DOHH2 (cell line): Measurements from ENCODE around the gene AKAP13.

Experiments used
- H3F3A ChIP-seq: fragments of 200-600 bp; sonication (generic), shearing (Covaris generic); 2 replicates; pipeline ENCODE4 v1.6.0; 2016; ENCODE audit warnings: antibody characterized with exemption, mild to moderate bottlenecking; ENCODE audit not compliant: control insufficient read depth, insufficient read depth
- H3K27ac ChIP-seq: fragments of 200-600 bp; sonication (generic); 2 replicates; pipeline ENCODE4 v1.5.1; 2014; ENCODE audit warnings: low read depth, mild to moderate bottlenecking, low read length, moderate library complexity
- H3K27me3 ChIP-seq: fragments of 200-600 bp; sonication (generic); 2 replicates; pipeline ENCODE4 v1.6.1; 2014; ENCODE audit warnings: mild to moderate bottlenecking, low read length, mixed read lengths; ENCODE audit not compliant: control insufficient read depth
- H3K36me3 ChIP-seq: fragments of 200-600 bp; sonication (generic); 2 replicates; pipeline ENCODE4 v1.6.1; 2014; ENCODE audit warnings: mild to moderate bottlenecking, low read length, moderate library complexity, mixed read lengths; ENCODE audit not compliant: control insufficient read depth
- H3K4me1 ChIP-seq: fragments of 200-600 bp; sonication (generic); 2 replicates; pipeline ENCODE4 v1.6.1; 2014; ENCODE audit warnings: mild to moderate bottlenecking, low read length, mixed read lengths; ENCODE audit not compliant: control insufficient read depth
- H3K4me2 ChIP-seq: fragments of 200-600 bp; sonication (generic); 2 replicates; pipeline ENCODE4 v1.6.0; 2014; ENCODE audit warnings: mild to moderate bottlenecking, low read length, moderate library complexity
- H3K4me3 ChIP-seq: fragments of 200-600 bp; sonication (generic); 2 replicates; pipeline ENCODE4 v1.5.1; 2014; ENCODE audit warnings: mild to moderate bottlenecking, low read length, mixed read lengths
- H3K79me2 ChIP-seq: fragments of 200-600 bp; sonication (generic); 2 replicates; pipeline ENCODE4 v1.6.1; 2014; ENCODE audit warnings: mild to moderate bottlenecking, low read length, mixed read lengths; ENCODE audit not compliant: control insufficient read depth
- H3K9me2 ChIP-seq: fragments of 200-600 bp; sonication (generic); replicated peaks from 2 replicates; pipeline ENCODE4 v1.6.1; 2014; ENCODE audit warnings: mild to moderate bottlenecking, low read length, mixed read lengths; ENCODE audit not compliant: control insufficient read depth
- H3K9me3 ChIP-seq: fragments of 200-600 bp; sonication (generic); 2 replicates; pipeline ENCODE4 v1.6.1; 2014; ENCODE audit warnings: antibody characterized with exemption, low read length, mixed read lengths; ENCODE audit not compliant: control insufficient read depth, insufficient read depth
- H4K20me1 ChIP-seq: fragments of 200-600 bp; sonication (generic); 2 replicates; pipeline ENCODE4 v1.6.0; 2014; ENCODE audit warnings: low read depth, mild to moderate bottlenecking, antibody characterized with exemption, low read length, moderate library complexity; ENCODE audit not compliant: control insufficient read depth, insufficient read depth
- CTCF ChIP-seq: fragments of 200-600 bp; sonication (generic); IDR thresholded peaks from one replicate; pipeline ENCODE4 v1.5.1; 2014; ENCODE audit warnings: antibody characterized with exemption, mild to moderate bottlenecking, low read depth, low read length; ENCODE audit not compliant: poor library complexity, severe bottlenecking
- EZH2phosphoT487 ChIP-seq: fragments of 200-600 bp; sonication (generic); IDR thresholded peaks from 2 replicates; pipeline ENCODE4 v1.6.1; 2017; ENCODE audit warnings: borderline replicate concordance, mild to moderate bottlenecking, antibody characterized with exemption, low read length, moderate library complexity, mixed read lengths

The AKAP13 gene

GRCh38 chr15:85623315-85624049, 243.1 kb downstream of the AKAP13 start:
- Histone ChIP-seq H3K27me3 (no peaks in the 10 kb centered on the region), H3K4me1 (peaks cover 21% of the 10 kb centered on the region), H4K20me1 (no peaks in the 10 kb centered on the region), H3K4me3 (no peak overlapping the region), H3K9me2 (no peaks in the 10 kb centered on the region), H3K79me2 (peaks cover 7% of the 10 kb centered on the region), H3K9me3 (no peaks in the 10 kb centered on the region), H3K27ac (no peak overlapping the region), H3K4me2 (no peak overlapping the region), H3F3A (no peaks in the 10 kb centered on the region), H3K36me3 (peaks cover 49% of the 10 kb centered on the region)
- TF ChIP-seq CTCF (no peak), EZH2phosphoT487 (no peak)

GRCh38 chr15:85624291-85624801, 243.9 kb downstream of the AKAP13 start:
- no peaks in the 10 kb centered on the region for H3K27me3 ChIP-seq
- H3F3A ChIP-seq: no peaks in the 10 kb centered on the region
- no peak overlapping the region for H3K4me2 ChIP-seq
- H3K79me2 ChIP-seq: peaks cover 7% of the 10 kb centered on the region
- no peaks in the 10 kb centered on the region for H3K9me2 ChIP-seq
- no peak overlapping the region for H3K4me3 ChIP-seq
- H3K4me1 ChIP-seq: peaks cover 21% of the 10 kb centered on the region
- peaks cover 49% of the 10 kb centered on the region for H3K36me3 ChIP-seq
- no peak for TF ChIP-seq EZH2phosphoT487
- no peak for TF ChIP-seq CTCF
- H4K20me1 ChIP-seq: no peaks in the 10 kb centered on the region
- H3K9me3 ChIP-seq: no peaks in the 10 kb centered on the region
- no peak overlapping the region for H3K27ac ChIP-seq

- peaks cover 7% of the 10 kb centered on the region; the same call in 1 of the 2 replicates for H3K79me2 ChIP-seq
- no peak overlapping the region for H3K4me2 ChIP-seq
- no peak overlapping the region for H3K27ac ChIP-seq
- no peaks in the 10 kb centered on the region for H3K9me2 ChIP-seq
- no peaks in the 10 kb centered on the region for H3K27me3 ChIP-seq
- no peaks in the 10 kb centered on the region for H4K20me1 ChIP-seq
- peaks cover 43% of the 10 kb centered on the region for H3K36me3 ChIP-seq
- no peaks in the 10 kb centered on the region for H3K9me3 ChIP-seq
- peaks cover 21% of the 10 kb centered on the region for H3K4me1 ChIP-seq
- H3K4me3 ChIP-seq: no peak overlapping the region
- H3F3A ChIP-seq: no peaks in the 10 kb centered on the region
- TF ChIP-seq EZH2phosphoT487 (no peak), CTCF (no peak)
Measured at GRCh38 chr15:85625166-85625830, 244.9 kb downstream of the AKAP13 start.
